Activated T-helper 2 cell treated with anti-CD3 and anti-CD28 coated beads, Interferon-gamma antibody, Interleukin-2, Interleukin-4, amounts not matched to agents 10 μg/mL and 5 μg/mL and 100 μg/mL, durations not matched to agents 14 hours and 24 hours and 36 hours (primary cell): ENCODE data around the gene MAP2K7. TPM values are rescaled to one million over a fixed set of nuclear protein-coding genes. Genes with fewer than 3 reads are reported as not detected.
A peak's percentile ranks its signal among the peaks of the same experiment; 100 is the strongest.
"Not testable (repeated sequence)": the region's sequence is repeated elsewhere in the genome, so short reads cannot be mapped to it uniquely, and the experiment has no call there.

Experiments
- DNase-seq: peaks from one replicate; pipeline ENCODE4 v3.0.0; 2021; ENCODE audit warnings: low spot score
- H3K27ac Mint-ChIP-seq: one replicate; pipeline ENCODE4 v1.8.0; 2021; ENCODE audit warnings: mixed read lengths
- H3K27me3 Mint-ChIP-seq: one replicate; pipeline ENCODE4 v1.8.0; 2021; ENCODE audit warnings: low read depth, mixed read lengths
- H3K36me3 Mint-ChIP-seq: one replicate; pipeline ENCODE4 v1.8.0; 2021; ENCODE audit warnings: low read depth, mixed read lengths
- H3K4me1 Mint-ChIP-seq: one replicate; pipeline ENCODE4 v1.8.0; 2021; ENCODE audit warnings: low read depth, mixed read lengths
- H3K4me3 Mint-ChIP-seq: one replicate; pipeline ENCODE4 v1.8.0; 2021; ENCODE audit warnings: low read depth, mild to moderate bottlenecking, moderate library complexity, mixed read lengths
- H3K9me3 Mint-ChIP-seq: one replicate; pipeline ENCODE4 v1.8.0; 2021; ENCODE audit warnings: mixed read lengths
- intact Hi-C: fragments of 100-400 bp; cut with micrococcal nuclease; formaldehyde crosslinking; loops from one replicate; pipeline ENCODE4 v1.15.1; 2023
- total RNA-seq: library from RNA; stranded (reverse); gene quantifications from 2 replicates; pipeline ENCODE4 v1.2.3, GENCODE V29; 2022

Gene MAP2K7
- total RNA-seq, 1 donor from 2014 or later: 44.6 TPM

GRCh38 chr19:7923295-7924191, 19.9 kb downstream of the MAP2K7 start:
- no peaks in the 10 kb centered on the region for H3K9me3 Mint-ChIP-seq
- H3K4me3 Mint-ChIP-seq: no peak overlapping the region

GRCh38 chr19:7924241-7924640, 20.6 kb downstream of the MAP2K7 start:
- Mint-ChIP-seq H3K27ac (no peak overlapping the region), H3K4me1 (peaks cover 19% of the 10 kb centered on the region), H3K9me3 (no peaks in the 10 kb centered on the region), H3K4me3 (peak overlapping the region; percentile 35), H3K36me3 (peaks cover 15% of the 10 kb centered on the region), H3K27me3 (peaks cover 4% of the 10 kb centered on the region)
- no peak for DNase-seq
- intact Hi-C loops: no loop called here

More at GRCh38 chr19:7923295-7924191, 19.9 kb downstream of the MAP2K7 start:
- DNase-seq: no peak
- Mint-ChIP-seq H3K27ac (no peak overlapping the region), H3K4me1 (peaks cover 16% of the 10 kb centered on the region), H3K27me3 (peaks cover 5% of the 10 kb centered on the region), H3K36me3 (peaks cover 12% of the 10 kb centered on the region)
- intact Hi-C loops: no loop called here

GRCh38 chr19:7924651-7925170, 21.0 kb downstream of the MAP2K7 start:
- H3K36me3 Mint-ChIP-seq: peaks cover 15% of the 10 kb centered on the region
- H3K4me3 Mint-ChIP-seq: no peak overlapping the region
- peaks cover 20% of the 10 kb centered on the region for H3K4me1 Mint-ChIP-seq
- peaks cover 1% of the 10 kb centered on the region for H3K27me3 Mint-ChIP-seq
- no peak overlapping the region for H3K27ac Mint-ChIP-seq
- no peaks in the 10 kb centered on the region for H3K9me3 Mint-ChIP-seq
- no peak for DNase-seq
- intact Hi-C loops: no loop called here

GRCh38 chr19:7925171-7925851, 21.6 kb downstream of the MAP2K7 start:
- peak; percentile 70 for DNase-seq
- no peaks in the 10 kb centered on the region for H3K27me3 Mint-ChIP-seq
- H3K4me3 Mint-ChIP-seq: peak overlapping the region; percentile 77
- peaks cover 16% of the 10 kb centered on the region for H3K4me1 Mint-ChIP-seq
- no peaks in the 10 kb centered on the region for H3K9me3 Mint-ChIP-seq
- peak overlapping the region; percentile 70 for H3K27ac Mint-ChIP-seq
- H3K36me3 Mint-ChIP-seq: peaks cover 17% of the 10 kb centered on the region
- intact Hi-C loops: no loop called here

- Mint-ChIP-seq H3K36me3 (peaks cover 24% of the 10 kb centered on the region), H3K4me1 (peaks cover 12% of the 10 kb centered on the region), H3K4me3 (peak within 1 kb of the TSS; percentile 77), H3K27me3 (no peaks in the 10 kb centered on the region), H3K9me3 (no peaks in the 10 kb centered on the region), H3K27ac (peak within 1 kb of the TSS; percentile 70)
- DNase-seq: peak; percentile 70
- intact Hi-C loops: no loop called here
These were observed 22.5 kb downstream of the MAP2K7 start, which contains the start of gene CTXN1 for GRCh38 chr19:7926021-7926726. Gene CTXN1 (minus strand): TSS chr19:7926135. CDS start chr19:7925538, 597 bp downstream.

GRCh38 chr19:7926727-7927604, 23.3 kb downstream of the MAP2K7 start:
- peaks cover 21% of the 10 kb centered on the region for H3K36me3 Mint-ChIP-seq
- intact Hi-C loops: no loop called here
- peak overlapping the region; percentile 64 for H3K4me3 Mint-ChIP-seq
- no peaks in the 10 kb centered on the region for H3K27me3 Mint-ChIP-seq
- no peak for DNase-seq
- no peak overlapping the region for H3K27ac Mint-ChIP-seq
- peaks cover 12% of the 10 kb centered on the region for H3K4me1 Mint-ChIP-seq
- H3K9me3 Mint-ChIP-seq: no peaks in the 10 kb centered on the region

- H3K27ac Mint-ChIP-seq: no peak overlapping the region
- no peak for DNase-seq
- no peaks in the 10 kb centered on the region for H3K9me3 Mint-ChIP-seq
These were observed 24.1 kb downstream of the MAP2K7 start for GRCh38 chr19:7927605-7928333.

GRCh38 chr19:7928334-7928706, 24.6 kb downstream of the MAP2K7 start:
- no peak overlapping the region for H3K4me3 Mint-ChIP-seq
- intact Hi-C loops: no loop called here

More at GRCh38 chr19:7927605-7928333, 24.1 kb downstream of the MAP2K7 start:
- intact Hi-C loops: no loop called here
- no peak overlapping the region for H3K4me3 Mint-ChIP-seq
- H3K36me3 Mint-ChIP-seq: peaks cover 23% of the 10 kb centered on the region
- peaks cover 12% of the 10 kb centered on the region for H3K4me1 Mint-ChIP-seq
- no peaks in the 10 kb centered on the region for H3K27me3 Mint-ChIP-seq

GRCh38 chr19:7928741-7929701, 25.3 kb downstream of the MAP2K7 start:
- intact Hi-C loops: no loop called here
- no peak overlapping the region for H3K4me3 Mint-ChIP-seq
- no peak overlapping the region for H3K27ac Mint-ChIP-seq
- peaks cover 12% of the 10 kb centered on the region for H3K4me1 Mint-ChIP-seq
- peaks cover 30% of the 10 kb centered on the region for H3K36me3 Mint-ChIP-seq
- H3K9me3 Mint-ChIP-seq: no peaks in the 10 kb centered on the region
- H3K27me3 Mint-ChIP-seq: no peaks in the 10 kb centered on the region
- DNase-seq: peak; percentile 49

More at GRCh38 chr19:7928334-7928706, 24.6 kb downstream of the MAP2K7 start:
- Mint-ChIP-seq H3K4me1 (peaks cover 12% of the 10 kb centered on the region), H3K27ac (no peak overlapping the region), H3K27me3 (no peaks in the 10 kb centered on the region), H3K36me3 (peaks cover 27% of the 10 kb centered on the region), H3K9me3 (no peaks in the 10 kb centered on the region)
- no peak for DNase-seq

GRCh38 chr19:7930030-7930429, 26.4 kb downstream of the MAP2K7 start:
- H3K27me3 Mint-ChIP-seq, H3K27ac Mint-ChIP-seq, DNase-seq, intact Hi-C loops, H3K4me3 Mint-ChIP-seq, H3K9me3 Mint-ChIP-seq: not testable (repeated sequence)
- H3K36me3 Mint-ChIP-seq: peaks cover 34% of the 10 kb centered on the region
- peaks cover 12% of the 10 kb centered on the region for H3K4me1 Mint-ChIP-seq
